GM23248 (cell line): ENCODE data around the gene ADAM12. TPM values are rescaled to one million over a fixed set of nuclear protein-coding genes. Genes with fewer than 3 reads are reported as not detected.

Experiments used
- DNase-seq: peaks from one replicate; pipeline ENCODE4 v3.0.0-alpha.2; 2015
- H2AFZ ChIP-seq: fragments of 200-600 bp; sonication (generic); 2 replicates; pipeline ENCODE4 v1.6.1; 2016; ENCODE audit warnings: antibody characterized with exemption
- H3F3A ChIP-seq: fragments of 200-600 bp; sonication (generic); 2 replicates; pipeline ENCODE4 v1.6.1; 2016; ENCODE audit warnings: mild to moderate bottlenecking, antibody characterized with exemption, mixed run types; ENCODE audit not compliant: insufficient read depth
- H3K27ac ChIP-seq: fragments of 200-600 bp; sonication (generic); 2 replicates; pipeline ENCODE4 v1.5.1; 2016; ENCODE audit warnings: mild to moderate bottlenecking
- H3K27me3 ChIP-seq: fragments of 200-600 bp; sonication (generic); replicated peaks from 2 replicates; pipeline ENCODE4 v1.6.1; 2016; ENCODE audit warnings: mild to moderate bottlenecking; ENCODE audit not compliant: insufficient read depth
- H3K36me3 ChIP-seq: fragments of 200-600 bp; sonication (generic); 2 replicates; pipeline ENCODE4 v1.6.1; 2016; ENCODE audit warnings: low read depth, mild to moderate bottlenecking
- H3K4me1 ChIP-seq: fragments of 200-600 bp; sonication (generic); 2 replicates; pipeline ENCODE4 v1.6.1; 2016; ENCODE audit warnings: mild to moderate bottlenecking; ENCODE audit not compliant: insufficient read depth
- H3K4me2 ChIP-seq: fragments of 200-600 bp; sonication (generic); one replicate; pipeline ENCODE4 v1.6.1; 2016; ENCODE audit warnings: mild to moderate bottlenecking; ENCODE audit not compliant: unreplicated experiment
- H3K4me3 ChIP-seq: fragments of 200-600 bp; sonication (generic); 2 replicates; pipeline ENCODE4 v1.5.1; 2016; ENCODE audit warnings: mild to moderate bottlenecking
- H3K79me2 ChIP-seq: fragments of 200-600 bp; sonication (generic); 2 replicates; pipeline ENCODE4 v1.6.1; 2016; ENCODE audit warnings: mild to moderate bottlenecking; ENCODE audit not compliant: insufficient read depth
- H3K9ac ChIP-seq: fragments of 200-600 bp; sonication (generic); 2 replicates; pipeline ENCODE4 v1.6.1; 2016; ENCODE audit warnings: mild to moderate bottlenecking
- H3K9me2 ChIP-seq: fragments of 200-600 bp; sonication (generic); 2 replicates; pipeline ENCODE4 v1.6.1; 2016; ENCODE audit warnings: mixed run types, mild to moderate bottlenecking, moderate library complexity; ENCODE audit not compliant: insufficient read depth
- H3K9me3 ChIP-seq: fragments of 200-600 bp; sonication (generic); one replicate; pipeline ENCODE4 v1.6.1; 2017; ENCODE audit warnings: low read depth
- H4K20me1 ChIP-seq: fragments of 200-600 bp; sonication (generic); 2 replicates; pipeline ENCODE4 v1.6.0; 2016; ENCODE audit not compliant: insufficient read depth
- EZH2 ChIP-seq: fragments of 200-600 bp; sonication (generic); IDR thresholded peaks from 2 replicates; pipeline ENCODE4 v1.6.1; 2018; ENCODE audit warnings: antibody characterized with exemption, mild to moderate bottlenecking; ENCODE audit not compliant: insufficient read depth, poor library complexity, severe bottlenecking
- EZH2phosphoT487 ChIP-seq: fragments of 200-600 bp; sonication (generic); IDR thresholded peaks from 2 replicates; pipeline ENCODE4 v1.6.1; 2018; ENCODE audit warnings: antibody characterized with exemption, moderate library complexity, mild to moderate bottlenecking, low read depth; ENCODE audit not compliant: insufficient read depth
- WGBS, 2 experiments: methylation state at CpG; one replicate each; pipeline ENCODE4 v1.1.6; 2015 to 2017; ENCODE audit warnings: low lambda C conversion rate in 2 of 2, low coverage in 1 of 2; ENCODE audit errors: missing lambda C conversion rate in 2 of 2; 5-methylcytosine and 5-hydroxymethylcytosine counted together
- in situ Hi-C: fragments of 300-500 bp; cut with MboI; formaldehyde crosslinking; loops from 2 replicates; pipeline ENCODE4 v1.15.0; 2020
- polyA plus RNA-seq: library from polyadenylated mRNA; unstranded; fragments of >200 nt; fragmentation: Nextera tagmentation; extraction: Ambion mirVana; gene quantifications from 2 replicates; pipeline ENCODE4 v1.2.1, GENCODE V29; 2016
- total RNA-seq: library from RNA; depleted of rRNA; stranded (reverse); fragments of >200 nt; shearing (Covaris generic); gene quantifications from 2 replicates; pipeline ENCODE4 v1.2.3, GENCODE V29; 2014

The ADAM12 gene
- total and polyA plus RNA-seq, 2 experiments from 2014 or later: 58.4 to 127 TPM

DNA sequence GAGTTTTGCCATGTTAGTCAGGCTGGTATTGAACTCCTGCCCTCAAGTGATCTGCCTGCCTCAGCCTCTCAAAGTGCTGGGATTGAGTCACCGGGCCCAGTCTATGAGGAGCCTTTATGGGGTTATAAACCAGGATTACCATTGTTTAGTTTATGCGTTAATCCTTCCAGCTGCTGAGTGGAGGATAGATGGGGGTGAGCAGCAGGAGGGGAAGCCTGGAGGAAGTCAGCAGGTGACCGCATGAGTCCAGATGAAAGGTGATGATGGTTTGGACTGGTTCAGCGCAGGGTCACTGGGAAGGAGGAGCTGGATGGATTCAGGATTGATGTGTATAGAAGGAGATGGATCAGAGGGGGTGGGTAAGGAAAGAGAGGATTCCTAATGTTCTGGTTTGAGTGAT lies 197.1 kb downstream of the ADAM12 start:
- no peak overlapping the region for H3K27ac ChIP-seq
- H3K36me3 ChIP-seq: no peaks in the 10 kb centered on the region
- no peak overlapping the region for H3K4me2 ChIP-seq
- TF ChIP-seq EZH2: no peak
- no peaks in the 10 kb centered on the region for H4K20me1 ChIP-seq
- H3K9me2 ChIP-seq: no peaks in the 10 kb centered on the region
- H3K4me1 ChIP-seq: no peaks in the 10 kb centered on the region
- in situ Hi-C loops: no loop called here
- no peak overlapping the region for H2AFZ ChIP-seq
- H3K9me3 ChIP-seq: no peaks in the 10 kb centered on the region
- peaks cover 54% of the 10 kb centered on the region for H3K79me2 ChIP-seq
- peak; percentile 56 for DNase-seq
- H3K9ac ChIP-seq: no peak overlapping the region
- H3K27me3 ChIP-seq: no peaks in the 10 kb centered on the region
- WGBS, 2 experiments: 88 to 91% methylated on average over 4 of the region's 4 CpGs
- H3F3A ChIP-seq: 0 out of 2 replicates have a peak, but pooled peaks cover 5% of the 10 kb centered on the region
- no peak overlapping the region for H3K4me3 ChIP-seq

- Histone ChIP-seq H3K36me3 (no peaks in the 10 kb centered on the region), H3F3A (no peaks in the 10 kb centered on the region), H3K9me3 (no peaks in the 10 kb centered on the region), H3K9ac (no peak overlapping the region), H3K4me2 (no peak overlapping the region), H3K4me1 (0 out of 2 replicates have a peak, but pooled peaks cover 4% of the 10 kb centered on the region), H3K27ac (no peak overlapping the region), H3K9me2 (no peaks in the 10 kb centered on the region), H3K79me2 (peaks cover 51% of the 10 kb centered on the region), H4K20me1 (no peaks in the 10 kb centered on the region), H3K27me3 (no peaks in the 10 kb centered on the region), H2AFZ (no peak overlapping the region), H3K4me3 (no peak overlapping the region)
- 97 to 100% methylated on average over 3 of the region's 3 CpGs for WGBS, 2 experiments
- in situ Hi-C loops: no loop called here
- TF ChIP-seq EZH2: no peak
- TF ChIP-seq EZH2phosphoT487: no peak
- no peak for DNase-seq
Measured at GRCh38 chr10:126188679-126189200, 199.5 kb downstream of the ADAM12 start.

DNA sequence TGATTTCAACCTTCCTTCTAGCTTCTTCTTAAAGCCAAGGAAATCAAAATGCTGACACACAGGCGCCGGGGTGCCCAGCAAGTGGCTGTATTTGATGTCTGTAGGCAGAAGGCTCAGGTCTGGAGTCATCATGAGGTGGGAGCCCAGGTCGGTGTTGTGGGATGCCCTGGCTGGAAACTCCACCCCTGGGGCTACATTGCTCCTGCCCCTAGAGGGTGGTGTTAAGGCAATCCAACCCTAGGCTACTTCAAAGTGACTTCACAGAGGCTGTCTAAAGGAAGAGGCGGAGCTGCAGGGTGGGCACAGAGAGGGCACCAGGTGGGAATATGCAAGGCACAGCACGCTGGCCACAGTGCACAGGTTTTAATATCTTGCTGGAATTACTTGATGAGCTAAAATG lies 200.9 kb downstream of the ADAM12 start:
- Histone ChIP-seq H3K4me2 (no peak overlapping the region), H3K9ac (no peak overlapping the region), H3K36me3 (no peaks in the 10 kb centered on the region), H3F3A (no peaks in the 10 kb centered on the region), H3K9me3 (no peaks in the 10 kb centered on the region), H3K27me3 (no peaks in the 10 kb centered on the region), H3K79me2 (peaks cover 58% of the 10 kb centered on the region), H3K9me2 (no peaks in the 10 kb centered on the region), H3K27ac (no peak overlapping the region), H2AFZ (no peak overlapping the region), H3K4me3 (no peak overlapping the region), H3K4me1 (0 out of 2 replicates have a peak, but pooled peaks cover 4% of the 10 kb centered on the region), H4K20me1 (no peaks in the 10 kb centered on the region)
- in situ Hi-C loops: no loop called here
- TF ChIP-seq EZH2phosphoT487 (no peak), EZH2 (no peak)
- 97% methylated on average over 5 of the region's 5 CpGs for WGBS, 2 experiments
- DNase-seq: no peak

GRCh38 chr10:126186766-126187165 lies 201.5 kb downstream of the ADAM12 start:
- Histone ChIP-seq H3F3A (no peaks in the 10 kb centered on the region), H3K36me3 (no peaks in the 10 kb centered on the region), H3K9me2 (no peaks in the 10 kb centered on the region), H3K27ac (no peak overlapping the region), H3K9me3 (no peaks in the 10 kb centered on the region), H3K9ac (no peak overlapping the region), H3K4me2 (no peak overlapping the region), H4K20me1 (no peaks in the 10 kb centered on the region), H3K79me2 (peaks cover 58% of the 10 kb centered on the region), H3K27me3 (no peaks in the 10 kb centered on the region), H2AFZ (no peak overlapping the region), H3K4me1 (0 out of 2 replicates have a peak, but pooled peaks cover 4% of the 10 kb centered on the region), H3K4me3 (no peak overlapping the region)
- in situ Hi-C loops: no loop called here
- WGBS, 2 experiments: 86 to 89% methylated on average over 5 of the region's 5 CpGs
- DNase-seq: peak; percentile 37
- TF ChIP-seq EZH2phosphoT487 (no peak), EZH2 (no peak)
